IMR-90 (cell line): Measurements from ENCODE around the gene SCN1B.

Experiments used
- BHLHE40 ChIP-seq: fragments of 150-350 bp; IDR thresholded peaks from 2 replicates; pipeline ENCODE4 v1.6.1; 2016; ENCODE audit warnings: mild to moderate bottlenecking, low read depth, low read length
- FOS ChIP-seq: fragments of 150-350 bp; IDR thresholded peaks from 2 replicates; pipeline ENCODE4 v1.6.1; 2016; ENCODE audit warnings: low read depth, low read length
- POLR2A ChIP-seq: IDR thresholded peaks from 2 replicates; pipeline ENCODE4 v1.6.1; 2012; ENCODE audit warnings: mild to moderate bottlenecking, low read depth, low read length
- TF ChIP-seq, protein P1 (sequence below): conservative IDR thresholded peaks from 2 replicates; pipeline ENCODE4 v1.5.1; 2012; ENCODE audit warnings: mild to moderate bottlenecking, low read depth, low read length, improper control_type of control experiment

DNA sequence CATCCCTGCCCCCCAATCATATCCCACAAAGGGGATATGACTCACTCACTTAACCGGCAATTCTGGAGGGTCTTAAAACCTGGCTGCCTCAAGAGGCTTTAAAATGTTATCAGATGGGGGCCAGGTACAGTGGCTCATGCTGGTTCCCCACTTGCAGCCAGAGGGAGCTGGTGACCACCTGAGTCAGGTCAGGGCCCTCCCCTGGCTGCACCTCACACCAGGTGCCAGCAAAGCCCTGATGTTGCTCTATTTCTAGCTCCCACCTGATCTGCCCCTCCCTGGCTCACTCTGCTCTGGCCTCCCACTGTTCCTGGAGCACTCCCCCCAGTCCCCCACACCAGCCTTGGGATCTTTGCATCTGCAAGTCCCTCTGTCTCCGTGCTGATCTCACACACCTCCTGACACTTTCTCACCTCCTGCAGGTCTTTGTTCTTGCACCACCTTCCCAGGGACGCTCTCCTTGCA is 25.5 kb downstream of the SCN1B start:
- TF ChIP-seq, protein P1, sequence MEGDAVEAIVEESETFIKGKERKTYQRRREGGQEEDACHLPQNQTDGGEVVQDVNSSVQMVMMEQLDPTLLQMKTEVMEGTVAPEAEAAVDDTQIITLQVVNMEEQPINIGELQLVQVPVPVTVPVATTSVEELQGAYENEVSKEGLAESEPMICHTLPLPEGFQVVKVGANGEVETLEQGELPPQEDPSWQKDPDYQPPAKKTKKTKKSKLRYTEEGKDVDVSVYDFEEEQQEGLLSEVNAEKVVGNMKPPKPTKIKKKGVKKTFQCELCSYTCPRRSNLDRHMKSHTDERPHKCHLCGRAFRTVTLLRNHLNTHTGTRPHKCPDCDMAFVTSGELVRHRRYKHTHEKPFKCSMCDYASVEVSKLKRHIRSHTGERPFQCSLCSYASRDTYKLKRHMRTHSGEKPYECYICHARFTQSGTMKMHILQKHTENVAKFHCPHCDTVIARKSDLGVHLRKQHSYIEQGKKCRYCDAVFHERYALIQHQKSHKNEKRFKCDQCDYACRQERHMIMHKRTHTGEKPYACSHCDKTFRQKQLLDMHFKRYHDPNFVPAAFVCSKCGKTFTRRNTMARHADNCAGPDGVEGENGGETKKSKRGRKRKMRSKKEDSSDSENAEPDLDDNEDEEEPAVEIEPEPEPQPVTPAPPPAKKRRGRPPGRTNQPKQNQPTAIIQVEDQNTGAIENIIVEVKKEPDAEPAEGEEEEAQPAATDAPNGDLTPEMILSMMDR = no peak
- no peak for TF ChIP-seq POLR2A
- TF ChIP-seq BHLHE40 = no peak
- TF ChIP-seq FOS = no peak
